ENCODE results near the gene ADIPOQ. TPM values are rescaled to one million over a fixed set of nuclear protein-coding genes. Genes with fewer than 3 reads are reported as not detected.

ADIPOQ gene
- total RNA-seq, 1 experiment from 2014 or later, result not detected

- in situ Hi-C loops (cut with HindIII; ENCODE audit: low pct_unique_long_range_greater_than_20kb, low sequenced_read_pairs) (no loop called here), intact Hi-C loops (cut with micrococcal nuclease; ENCODE audit: unreplicated experiment) (no loop called here)
- Histone ChIP-seq H3K4me3 (ENCODE audit: low read depth in 2 of 2, low read length in 2 of 2) (peak within 1 kb of the TSS; percentile 60 to 85), H3K4me1 (ENCODE audit: control insufficient read depth, insufficient read depth, low read length) (peaks cover 15% of the 10 kb centered on the region), H3K27ac (ENCODE audit: low read length) (peak within 1 kb of the TSS; percentile 85), H3K27me3 (ENCODE audit: control insufficient read depth, insufficient read depth, low read length) (no peaks in the 10 kb centered on the region), H3K36me3 (ENCODE audit: control insufficient read depth, insufficient read depth, low read length) (peaks cover 5% of the 10 kb centered on the region), H3K9me3 (ENCODE audit: control insufficient read depth, insufficient read depth, low read depth, low read length) (no peaks in the 10 kb centered on the region)
- ATAC-seq (peak; percentile 99), DNase-seq (ENCODE audit: low read depth, low spot score) (peak; percentile 57)
- TF ChIP-seq SIN3A (IDR thresholded peaks at IDR 0.05; ENCODE audit: borderline replicate concordance, insufficient read depth, low read depth, low read length) (peak; percentile 98), POLR2AphosphoS5 (IDR thresholded peaks at IDR 0.05; ENCODE audit: low read depth, low read length) (peak; percentile 98), CTCF (IDR thresholded peaks at IDR 0.05) (no peak), TCF7L2 (IDR thresholded peaks at IDR 0.05; ENCODE audit: low read depth, low read length) (no peak), REST (IDR thresholded peaks at IDR 0.05; ENCODE audit: insufficient read depth in 1 of 2, low read depth in 2 of 2, low read length in 1 of 2) (0 out of 4 replicates have a peak, but pooled peaks of 1 of the 2 experiments have one; percentile 12)
- ChIA-PET CTCF (no interaction called here), POLR2A (no interaction called here)
- TSS peak; percentile 98 for BruUV-seq (replicated peaks)
Observed at GRCh38 chr3:186806089-186807055, 36.1 kb upstream of the ADIPOQ start, which contains the start of gene RFC4. RFC4 (minus strand) TSS chr3:186806482; CDS start chr3:186804713, 1,769 bp downstream.

- no peak for TF ChIP-seq POLR2AphosphoS5 (IDR thresholded peaks at IDR 0.05; ENCODE audit: low read depth, low read length)
- no peak for TF ChIP-seq REST (IDR thresholded peaks at IDR 0.05; ENCODE audit: insufficient read depth in 1 of 2, low read depth in 2 of 2, low read length in 1 of 2)
- TF ChIP-seq SIN3A (IDR thresholded peaks at IDR 0.05; ENCODE audit: borderline replicate concordance, insufficient read depth, low read depth, low read length), result no peak
- TF ChIP-seq CTCF (IDR thresholded peaks at IDR 0.05), result no peak
- H3K36me3 ChIP-seq (ENCODE audit: control insufficient read depth, insufficient read depth, low read length), result peaks cover 5% of the 10 kb centered on the region
- DNase-seq (ENCODE audit: low read depth, low spot score), result no peak
- BruUV-seq (replicated peaks), result no TSS peak
- H3K27ac ChIP-seq (ENCODE audit: low read length), result peak overlapping the region; percentile 85
- H3K27me3 ChIP-seq (ENCODE audit: control insufficient read depth, insufficient read depth, low read length), result no peaks in the 10 kb centered on the region
- ChIA-PET POLR2A (no interaction called here), CTCF (no interaction called here)
- H3K9me3 ChIP-seq (ENCODE audit: control insufficient read depth, insufficient read depth, low read depth, low read length), result no peaks in the 10 kb centered on the region
- peak overlapping the region; percentile 60 to 85 for H3K4me3 ChIP-seq (ENCODE audit: low read depth in 2 of 2, low read length in 2 of 2)
- in situ Hi-C loops (cut with HindIII; ENCODE audit: low pct_unique_long_range_greater_than_20kb, low sequenced_read_pairs), result no loop called here
- peaks cover 15% of the 10 kb centered on the region for H3K4me1 ChIP-seq (ENCODE audit: control insufficient read depth, insufficient read depth, low read length)
- no peak for ATAC-seq
- intact Hi-C loops (cut with micrococcal nuclease; ENCODE audit: unreplicated experiment), result no loop called here
Observed at GRCh38 chr3:186807231-186807630, 35.3 kb upstream of the ADIPOQ start.

All from Panc1 (cell line).